Loucy (cell line): ENCODE results near the gene TP73.

Experiments used
- H2AFZ ChIP-seq: fragments of 200-600 bp; sonication (generic); 2 replicates; pipeline ENCODE4 v1.6.0; 2016; ENCODE audit warnings: antibody characterized with exemption, mild to moderate bottlenecking, low read length, moderate library complexity
- H3F3A ChIP-seq: fragments of 200-600 bp; 2 replicates; pipeline ENCODE4 v1.6.0; 2016; ENCODE audit warnings: antibody characterized with exemption, low read depth, mild to moderate bottlenecking
- H3K27me3 ChIP-seq: fragments of 200-600 bp; sonication (generic); 2 replicates; pipeline ENCODE4 v1.6.1; 2014; ENCODE audit warnings: low read length, mild to moderate bottlenecking; ENCODE audit not compliant: insufficient read depth, poor library complexity, severe bottlenecking
- H3K36me3 ChIP-seq: fragments of 200-600 bp; sonication (generic); 2 replicates; pipeline ENCODE4 v1.6.1; 2016; ENCODE audit warnings: low read length; ENCODE audit not compliant: insufficient read depth
- H3K4me1 ChIP-seq: fragments of 200-600 bp; sonication (generic); 2 replicates; pipeline ENCODE4 v1.5.1; 2014; ENCODE audit warnings: low read length, mild to moderate bottlenecking; ENCODE audit not compliant: insufficient read depth, poor library complexity, severe bottlenecking
- H3K4me2 ChIP-seq: fragments of 200-600 bp; sonication (generic); 2 replicates; pipeline ENCODE4 v1.6.0; 2014; ENCODE audit warnings: antibody characterized with exemption, low read length, low read depth, mild to moderate bottlenecking; ENCODE audit not compliant: poor library complexity, severe bottlenecking
- H3K4me3 ChIP-seq: fragments of 200-600 bp; sonication (generic); 2 replicates; pipeline ENCODE4 v1.5.1; 2014; ENCODE audit warnings: low read length, mild to moderate bottlenecking, mixed read lengths; ENCODE audit not compliant: poor library complexity, severe bottlenecking
- H3K79me2 ChIP-seq: fragments of 200-600 bp; sonication (generic); 2 replicates; pipeline ENCODE4 v1.6.1; 2014; ENCODE audit warnings: low read length; ENCODE audit not compliant: insufficient read depth
- H3K9ac ChIP-seq: fragments of 200-600 bp; sonication (generic); 2 replicates; pipeline ENCODE4 v1.6.0; 2014; ENCODE audit warnings: mild to moderate bottlenecking, low read depth, low read length, moderate library complexity; ENCODE audit not compliant: poor library complexity, severe bottlenecking
- H3K9me2 ChIP-seq: fragments of 200-600 bp; sonication (generic); replicated peaks from 2 replicates; pipeline ENCODE4 v1.6.1; 2016; ENCODE audit warnings: low read depth, low read length, mixed read lengths
- H3K9me3 ChIP-seq: fragments of 200-600 bp; sonication (generic); 2 replicates; pipeline ENCODE4 v1.6.1; 2014; ENCODE audit warnings: mild to moderate bottlenecking, antibody characterized with exemption, low read length, low read depth; ENCODE audit not compliant: insufficient read depth
- H4K20me1 ChIP-seq: fragments of 200-600 bp; sonication (generic); 2 replicates; pipeline ENCODE4 v1.6.0; 2014; ENCODE audit warnings: antibody characterized with exemption, low read length, mild to moderate bottlenecking; ENCODE audit not compliant: insufficient read depth, poor library complexity, severe bottlenecking
- CTCF ChIP-seq: fragments of 200-600 bp; sonication (generic); conservative IDR thresholded peaks from 2 replicates; pipeline ENCODE4 v1.5.1; 2014; ENCODE audit warnings: mild to moderate bottlenecking, antibody characterized with exemption, low read length
- EZH2phosphoT487 ChIP-seq: fragments of 200-600 bp; IDR thresholded peaks from 2 replicates; pipeline ENCODE4 v1.6.1; 2018; ENCODE audit warnings: antibody characterized with exemption, mild to moderate bottlenecking, moderate library complexity, borderline replicate concordance

Gene TP73

GRCh38 chr1:3642919-3643675 is 9.2 kb upstream of the TP73 start:
- no peak overlapping the region for H3K4me2 ChIP-seq
- H3K79me2 ChIP-seq, result peaks cover 8% of the 10 kb centered on the region
- H3K9me2 ChIP-seq, result no peaks in the 10 kb centered on the region
- no peak overlapping the region for H2AFZ ChIP-seq
- no peak overlapping the region for H3K4me3 ChIP-seq
- H3K36me3 ChIP-seq, result peaks cover 4% of the 10 kb centered on the region; the same call in 1 of the 2 replicates
- no peak overlapping the region for H3K9ac ChIP-seq
- H3K27me3 ChIP-seq, result no peaks in the 10 kb centered on the region
- H4K20me1 ChIP-seq, result no peaks in the 10 kb centered on the region
- H3K9me3 ChIP-seq, result no peaks in the 10 kb centered on the region
- TF ChIP-seq EZH2phosphoT487, result no peak
- no peak for TF ChIP-seq CTCF
- peaks cover 13% of the 10 kb centered on the region for H3K4me1 ChIP-seq
- no peaks in the 10 kb centered on the region for H3F3A ChIP-seq

DNA sequence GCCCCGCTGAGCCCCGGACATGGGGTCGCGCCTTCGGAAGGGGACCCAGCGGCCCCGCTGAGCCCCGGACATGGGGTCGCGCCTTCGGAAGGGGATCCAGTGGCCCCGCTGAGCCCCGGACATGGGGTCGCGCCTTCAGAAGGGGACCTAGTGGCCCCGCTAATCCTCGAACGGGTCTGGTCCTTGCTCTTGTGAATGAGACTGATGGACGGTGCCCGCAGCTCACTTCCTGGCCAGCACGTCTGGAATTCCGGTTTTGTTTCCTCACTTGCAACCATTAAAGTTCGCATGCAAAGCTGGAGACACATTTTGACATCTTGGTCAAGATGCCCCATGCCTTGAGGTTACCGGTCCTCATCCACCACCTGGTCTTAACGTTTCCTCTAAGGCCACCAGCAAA is 8.0 kb upstream of the TP73 start:
- H3K4me1 ChIP-seq, result peaks cover 24% of the 10 kb centered on the region

DNA sequence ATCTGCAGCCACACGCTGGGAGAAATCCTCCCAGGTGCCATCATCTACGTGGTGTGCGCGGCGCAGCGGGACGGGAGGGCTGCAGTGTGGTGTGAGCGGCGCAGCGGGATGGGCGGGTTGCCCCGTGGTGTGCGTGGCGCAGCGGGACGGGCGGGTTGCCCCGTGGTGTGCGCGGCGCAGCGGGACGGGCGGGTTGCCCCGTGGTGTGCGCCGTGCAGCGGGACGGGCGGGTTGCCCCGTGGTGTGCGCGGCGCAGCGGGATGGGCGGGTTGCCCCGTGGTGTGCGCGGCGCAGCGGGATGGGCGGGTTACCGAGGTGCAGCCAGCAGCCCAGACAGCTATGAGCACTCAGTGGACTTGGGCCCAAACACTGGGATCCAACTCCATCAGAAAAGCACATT is 7.1 kb upstream of the TP73 start:
- Histone ChIP-seq H3K9me2 (no peaks in the 10 kb centered on the region), H3K4me2 (no peak overlapping the region), H4K20me1 (no peaks in the 10 kb centered on the region), H3K9ac (no peak overlapping the region), H3K9me3 (no peaks in the 10 kb centered on the region), H3K27me3 (no peaks in the 10 kb centered on the region), H3F3A (no peaks in the 10 kb centered on the region), H3K36me3 (no peaks in the 10 kb centered on the region), H3K4me1 (peaks cover 27% of the 10 kb centered on the region), H3K79me2 (peaks cover 25% of the 10 kb centered on the region), H2AFZ (no peak overlapping the region), H3K4me3 (no peak overlapping the region)
- TF ChIP-seq CTCF, result no peak
- no peak for TF ChIP-seq EZH2phosphoT487

More for the DNA sequence above, 8.0 kb upstream of the TP73 start:
- TF ChIP-seq CTCF, result no peak
- TF ChIP-seq EZH2phosphoT487, result no peak
- H3K9me3 ChIP-seq, result no peaks in the 10 kb centered on the region
- H3K27me3 ChIP-seq, result no peaks in the 10 kb centered on the region
- H3K9ac ChIP-seq, result no peak overlapping the region
- no peak overlapping the region for H3K4me3 ChIP-seq
- no peaks in the 10 kb centered on the region for H4K20me1 ChIP-seq
- H3K79me2 ChIP-seq, result peaks cover 20% of the 10 kb centered on the region
- no peaks in the 10 kb centered on the region for H3F3A ChIP-seq
- H3K4me2 ChIP-seq, result no peak overlapping the region
- no peak overlapping the region for H2AFZ ChIP-seq
- H3K9me2 ChIP-seq, result no peaks in the 10 kb centered on the region
- H3K36me3 ChIP-seq, result no peaks in the 10 kb centered on the region; the same call in 1 of the 2 replicates
